NOMO-1 treated with dmso at 0.1 percent for 144 hours (cell line): ENCODE measurements around the gene CHST11.
"Not testable (repeated sequence)": the region's sequence is repeated elsewhere in the genome, so short reads cannot be mapped to it uniquely, and the experiment has no call there.

Experiments used
- DNase-seq: peaks from one replicate; lab custom pipeline; 2025; ENCODE audit not compliant: unreplicated experiment; lab: John Stamatoyannopoulos, UW

CHST11 gene

GRCh38 chr12:104729610-104730446 is 273.1 kb downstream of the CHST11 start:
- no peak for DNase-seq

- no peak for DNase-seq
Measured at GRCh38 chr12:104730763-104731162, 274.0 kb downstream of the CHST11 start.

DNA sequence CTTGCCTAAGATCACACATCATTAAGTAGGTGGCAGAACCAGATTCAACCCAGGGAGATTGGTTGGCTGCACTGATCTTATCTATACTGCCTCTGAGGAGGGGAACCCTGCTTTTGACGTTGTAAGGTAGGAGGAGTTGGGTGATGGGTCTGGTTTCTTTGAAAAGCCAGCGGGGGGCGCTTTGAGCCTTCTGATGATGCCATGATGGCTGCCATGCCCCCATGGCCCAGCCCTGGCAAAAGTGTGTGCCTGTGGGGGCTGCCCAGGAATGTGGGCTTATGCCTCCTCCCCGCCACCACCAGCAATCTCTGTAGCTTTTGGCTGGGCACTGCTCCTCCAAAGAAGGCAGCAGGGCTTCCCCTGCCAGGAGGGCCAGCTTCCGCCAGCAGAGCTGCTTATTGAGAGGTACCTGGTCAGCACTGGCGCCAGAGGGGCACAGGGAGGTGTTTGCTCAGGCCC is 277.0 kb downstream of the CHST11 start:
- DNase-seq: no peak

DNA sequence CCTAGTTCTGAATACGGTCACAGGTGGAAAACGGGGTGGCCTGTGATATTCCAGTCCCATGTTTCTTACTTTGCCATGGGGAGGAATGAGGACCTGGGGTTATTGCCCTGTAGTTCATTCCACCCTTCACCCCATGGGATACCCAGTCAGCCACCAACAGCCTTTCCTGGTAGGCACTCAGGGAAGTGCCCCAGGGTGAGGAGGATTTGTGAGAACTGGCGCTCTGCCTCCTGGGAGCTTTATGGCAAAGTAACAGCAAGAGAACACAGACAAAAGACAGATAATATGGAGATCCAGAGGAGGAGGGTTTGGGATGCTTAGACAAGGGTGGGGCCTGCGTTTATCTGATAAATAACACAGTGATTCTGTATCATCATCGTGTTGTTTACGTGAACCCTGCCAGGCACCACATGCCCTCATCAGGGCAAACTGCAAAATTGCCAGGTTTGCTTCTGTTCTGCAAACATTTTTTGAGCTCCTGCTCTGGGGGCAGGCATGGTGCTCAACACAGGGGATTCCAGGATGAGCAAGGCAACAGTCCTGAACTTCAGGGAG is 277.9 kb downstream of the CHST11 start:
- DNase-seq: no peak

GRCh38 chr12:104735801-104736200 is 279.1 kb downstream of the CHST11 start:
- DNase-seq: no peak

DNA sequence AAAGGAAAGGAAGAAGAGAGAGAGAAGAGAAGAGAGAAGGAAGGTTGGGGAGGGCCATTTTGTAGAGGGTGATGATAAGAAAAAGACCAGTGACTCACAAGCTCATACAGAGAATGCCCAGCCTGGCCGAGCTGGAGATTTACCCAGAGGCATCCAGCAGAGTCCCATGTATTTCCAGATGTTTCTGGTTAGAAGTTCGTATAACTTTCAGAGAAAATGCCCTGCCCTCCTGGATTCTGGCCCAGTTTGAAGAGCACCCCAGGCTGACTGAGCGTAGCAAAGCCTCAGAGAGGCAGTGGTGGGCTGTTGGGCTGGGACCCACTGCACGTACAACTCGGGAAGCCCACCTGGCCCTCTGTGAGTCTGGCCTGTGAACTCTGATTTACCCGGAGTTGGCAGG is 279.6 kb downstream of the CHST11 start:
- no peak for DNase-seq

DNA sequence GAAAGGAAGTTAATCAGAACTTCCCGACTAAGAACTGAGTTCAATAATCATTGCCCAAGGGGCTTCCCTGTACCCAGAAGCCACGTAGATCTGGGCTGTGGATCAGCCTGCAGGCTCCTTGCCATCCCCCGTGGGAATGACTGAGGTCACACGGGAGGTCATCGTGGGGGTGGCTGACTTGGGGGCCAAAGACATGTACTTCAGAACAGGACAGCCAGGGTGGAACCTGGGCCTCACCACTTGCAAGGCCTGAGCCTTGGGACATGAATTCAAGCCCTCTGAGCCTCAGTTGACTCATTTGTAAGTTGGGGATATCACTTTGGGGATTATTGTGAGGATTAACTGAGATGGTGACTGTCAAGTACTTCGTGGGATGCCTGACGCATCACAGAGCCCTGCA is 280.4 kb downstream of the CHST11 start:
- DNase-seq: no peak

DNA sequence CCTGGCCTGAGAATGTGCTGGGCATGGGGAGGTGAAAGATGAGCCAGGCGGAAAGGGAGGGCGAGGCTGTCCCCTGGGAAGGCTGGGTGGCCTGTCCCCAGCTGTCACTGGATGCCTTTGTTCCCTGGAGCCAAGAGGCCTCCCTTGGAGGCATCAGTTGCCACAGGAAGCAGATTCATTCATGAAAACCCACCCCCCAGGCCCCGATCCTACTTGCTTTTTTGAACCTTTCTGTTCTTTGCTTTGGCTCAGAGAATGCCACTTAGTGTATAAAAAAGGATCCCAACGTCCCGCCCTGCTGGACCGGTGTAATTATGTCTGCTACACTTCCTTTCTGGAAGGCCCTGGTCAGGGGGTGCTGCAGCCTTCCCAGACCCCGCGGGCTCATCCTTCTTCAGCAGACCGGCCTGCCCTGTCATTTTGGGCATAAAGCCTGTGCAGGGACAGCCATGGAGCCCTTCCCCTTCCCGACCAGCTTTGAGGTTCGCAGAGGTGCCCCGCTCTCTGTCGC is 281.1 kb downstream of the CHST11 start:
- no peak for DNase-seq

DNA sequence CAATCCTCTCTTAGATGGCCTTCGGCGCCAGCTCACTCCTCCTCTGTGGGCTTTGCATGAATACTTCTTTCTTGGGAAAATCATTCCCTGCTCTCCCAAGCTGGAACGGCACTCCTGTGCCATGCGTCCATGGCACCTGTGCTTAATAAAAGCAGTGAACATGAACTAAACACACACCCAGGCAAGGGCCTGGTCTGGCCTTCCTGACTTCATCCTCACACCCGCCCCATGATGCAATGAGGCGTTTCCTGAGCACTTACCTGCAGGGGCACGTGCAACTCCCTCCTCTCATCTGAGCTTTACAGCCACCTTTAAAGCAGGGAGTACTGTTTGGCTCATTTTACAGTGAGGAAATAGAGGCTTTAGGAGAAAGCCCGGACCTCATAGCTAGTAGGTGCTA is 281.6 kb downstream of the CHST11 start:
- DNase-seq: no peak

DNA sequence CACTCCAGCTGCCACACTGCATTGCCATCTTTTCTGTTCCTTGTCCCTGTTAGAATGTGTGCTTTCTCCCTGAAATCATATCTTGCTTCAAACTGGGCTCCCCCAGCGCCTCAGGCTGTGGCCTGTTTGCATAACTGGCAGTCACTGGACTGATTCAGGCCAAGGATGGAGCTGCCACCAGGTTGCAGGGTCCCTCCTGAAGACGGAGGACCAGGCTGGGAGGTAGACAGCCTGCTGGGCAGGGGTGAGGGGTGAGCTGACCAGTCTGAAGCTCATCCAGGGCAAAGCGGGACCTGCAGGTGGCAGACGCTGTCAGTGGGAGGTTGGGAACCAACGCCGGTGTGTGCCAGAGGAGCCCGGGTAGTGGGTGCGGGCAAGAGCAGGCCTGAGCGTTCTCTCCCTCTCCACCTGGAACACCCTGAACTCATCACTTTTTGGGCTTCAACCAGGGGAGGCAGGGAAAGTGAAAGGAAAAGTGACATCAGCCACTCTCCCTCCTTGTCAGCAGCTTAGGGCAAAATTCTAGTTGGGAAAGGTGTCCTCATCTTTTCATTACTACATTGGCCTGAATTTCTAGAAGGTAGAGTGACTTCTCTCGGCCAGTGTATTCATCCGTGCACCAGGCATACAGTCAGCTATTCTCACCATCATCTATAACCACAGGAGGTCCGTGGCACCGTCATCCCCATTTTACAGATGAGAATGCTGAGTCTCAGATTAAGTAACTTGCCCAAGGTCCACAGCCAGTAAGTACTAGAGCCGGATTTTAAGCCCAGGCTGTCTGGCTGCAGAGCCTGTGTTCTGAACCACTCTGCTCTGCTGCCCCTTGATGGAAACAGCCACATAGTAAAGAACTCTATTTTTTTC is 282.3 kb downstream of the CHST11 start:
- DNase-seq: no peak

- peak; percentile 76 for DNase-seq
Measured at GRCh38 chr12:104740668-104741067, 283.9 kb downstream of the CHST11 start.

DNA sequence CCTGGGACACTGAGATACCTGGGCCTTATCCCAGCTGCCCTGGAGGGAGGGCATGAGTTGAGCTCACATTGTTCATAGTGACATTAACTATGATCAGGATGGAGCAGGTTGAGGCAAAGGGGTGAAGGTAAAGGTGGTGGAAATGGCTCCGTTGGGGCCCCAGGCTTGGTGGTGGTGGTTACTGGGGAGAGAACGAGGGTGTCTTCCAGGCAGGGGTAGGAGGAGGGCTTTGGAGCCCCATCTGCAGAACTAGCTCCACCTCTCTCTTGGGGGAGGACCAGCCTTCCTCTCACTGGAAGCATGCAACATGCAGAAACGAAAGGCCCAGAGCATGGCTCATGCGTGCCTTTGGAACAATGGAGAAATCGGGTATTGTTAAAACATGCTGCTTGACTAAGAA is 284.3 kb downstream of the CHST11 start:
- no peak for DNase-seq

- no peak for DNase-seq
Measured at GRCh38 chr12:104741497-104742367, 285.0 kb downstream of the CHST11 start.

GRCh38 chr12:104742551-104743201 is 285.9 kb downstream of the CHST11 start:
- no peak for DNase-seq

DNA sequence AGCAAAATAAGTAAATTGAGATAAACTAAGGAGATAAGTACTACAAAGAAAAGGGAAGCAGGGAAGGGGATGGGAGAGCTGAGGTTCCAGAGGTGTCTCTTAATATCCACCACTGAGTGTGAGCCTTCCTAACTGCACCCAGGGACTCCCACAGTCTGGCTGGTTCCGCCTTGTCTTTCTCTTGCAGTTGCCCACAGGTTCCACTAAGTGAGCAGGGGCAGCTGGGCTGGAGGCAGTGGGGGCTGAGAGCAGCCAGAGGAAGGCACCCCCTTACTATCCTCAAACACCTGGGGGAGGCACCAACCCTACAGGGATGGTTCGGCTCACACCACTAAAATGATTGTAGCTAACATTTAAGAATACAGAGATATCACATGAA is 286.4 kb downstream of the CHST11 start:
- no peak for DNase-seq

GRCh38 chr12:104743753-104744548 is 287.2 kb downstream of the CHST11 start:
- not testable (repeated sequence) for DNase-seq

GRCh38 chr12:104746467-104747088 is 289.8 kb downstream of the CHST11 start:
- DNase-seq: no peak

- no peak for DNase-seq
Measured at GRCh38 chr12:104747330-104747729, 290.6 kb downstream of the CHST11 start.

- DNase-seq: no peak
Measured at GRCh38 chr12:104747955-104748354, 291.2 kb downstream of the CHST11 start.
